ENCODE data around the gene AADAC.
"Not testable (repeated sequence)": the region's sequence is repeated elsewhere in the genome, so short reads cannot be mapped to it uniquely, and the experiment has no call there.

Gene AADAC

GRCh38 chr3:151856118-151856517, 42.2 kb downstream of the AADAC start:
- DNase-seq (ENCODE audit: low read depth in 3 of 3): no peak

GRCh38 chr3:151856641-151857040, 42.7 kb downstream of the AADAC start:
- DNase-seq (ENCODE audit: low read depth in 3 of 3): no peak

GRCh38 chr3:151859233-151859673, 45.3 kb downstream of the AADAC start:
- DNase-seq (ENCODE audit: low read depth in 3 of 3): no peak

GRCh38 chr3:151859905-151860304, 46.0 kb downstream of the AADAC start:
- no peak for DNase-seq (ENCODE audit: low read depth in 3 of 3)

- no peak for DNase-seq (ENCODE audit: low read depth in 3 of 3)
These were observed 49.7 kb downstream of the AADAC start for GRCh38 chr3:151863611-151864010.

- no peak for DNase-seq (ENCODE audit: low read depth in 3 of 3)
These were observed 50.6 kb downstream of the AADAC start for GRCh38 chr3:151864423-151865101.

GRCh38 chr3:151866711-151867410, 52.9 kb downstream of the AADAC start:
- no peak for DNase-seq (ENCODE audit: low read depth in 3 of 3)

GRCh38 chr3:151867666-151868065, 53.8 kb downstream of the AADAC start:
- no peak for DNase-seq (ENCODE audit: low read depth in 3 of 3)

- DNase-seq (ENCODE audit: low read depth in 3 of 3): no peak
These were observed 55.3 kb downstream of the AADAC start for GRCh38 chr3:151869181-151869580.

- no peak for DNase-seq (ENCODE audit: low read depth in 3 of 3)
These were observed 57.9 kb downstream of the AADAC start for GRCh38 chr3:151871639-151872468.

GRCh38 chr3:151873398-151873797, 59.5 kb downstream of the AADAC start, which contains the start of gene SUCNR1:
SUCNR1 (plus strand) TSS chr3:151873643; CDS start chr3:151879893, 6,250 bp downstream.
- no peak for DNase-seq (ENCODE audit: low read depth in 3 of 3)

- DNase-seq (ENCODE audit: low read depth in 3 of 3): not testable (repeated sequence)
These were observed 60.2 kb downstream of the AADAC start for GRCh38 chr3:151874079-151874478.

GRCh38 chr3:151875759-151876158, 61.8 kb downstream of the AADAC start:
- DNase-seq (ENCODE audit: low read depth in 3 of 3): no peak

GRCh38 chr3:151877269-151877668, 63.4 kb downstream of the AADAC start:
- no peak for DNase-seq (ENCODE audit: low read depth in 3 of 3)
